GM19351 (cell line): ENCODE data around the gene TGFB2.

Experiments
- ATAC-seq: cut with Tn5 transposase; IDR thresholded peaks from one replicate; pipeline ENCODE4 v1.9.1; 2021; ENCODE audit warnings: mild to moderate bottlenecking, moderate library complexity; ENCODE audit not compliant: unreplicated experiment

TGFB2 gene

DNA sequence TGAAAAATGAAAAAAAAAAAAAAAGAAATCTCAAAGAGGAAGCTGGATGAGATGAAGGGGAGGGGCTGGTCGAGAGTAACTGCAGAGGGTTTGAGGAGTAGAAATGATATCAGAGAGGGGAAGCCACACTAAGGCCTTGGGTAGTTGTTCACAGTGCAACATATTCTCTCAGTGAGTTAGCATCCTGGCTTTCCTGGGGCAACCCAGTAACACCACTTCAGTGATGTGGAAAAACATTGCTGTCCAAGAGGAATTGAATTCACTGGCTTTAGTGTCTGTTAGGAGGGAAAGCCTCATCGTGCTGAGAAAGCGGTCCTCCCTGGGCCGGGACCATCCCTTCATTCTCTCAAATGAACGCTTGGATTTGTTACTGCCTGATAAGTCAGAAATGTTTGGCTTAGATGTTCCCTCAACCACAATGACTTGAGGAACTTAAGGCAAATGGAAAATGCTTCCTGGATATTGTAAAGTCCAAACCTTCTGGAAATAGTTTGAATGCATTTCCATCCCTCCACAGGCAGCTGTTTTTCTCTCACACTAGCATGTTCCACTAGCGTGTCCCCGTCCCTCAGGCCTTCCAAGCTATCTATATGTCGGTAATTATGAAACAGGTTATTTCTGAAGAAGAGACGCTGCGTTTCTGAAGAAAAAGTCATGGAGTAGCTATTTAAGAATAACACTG is 12.2 kb downstream of the TGFB2 start:
- no peak for ATAC-seq

- ATAC-seq: no peak
These were observed 12.7 kb downstream of the TGFB2 start for GRCh38 chr1:218357893-218358232.

DNA sequence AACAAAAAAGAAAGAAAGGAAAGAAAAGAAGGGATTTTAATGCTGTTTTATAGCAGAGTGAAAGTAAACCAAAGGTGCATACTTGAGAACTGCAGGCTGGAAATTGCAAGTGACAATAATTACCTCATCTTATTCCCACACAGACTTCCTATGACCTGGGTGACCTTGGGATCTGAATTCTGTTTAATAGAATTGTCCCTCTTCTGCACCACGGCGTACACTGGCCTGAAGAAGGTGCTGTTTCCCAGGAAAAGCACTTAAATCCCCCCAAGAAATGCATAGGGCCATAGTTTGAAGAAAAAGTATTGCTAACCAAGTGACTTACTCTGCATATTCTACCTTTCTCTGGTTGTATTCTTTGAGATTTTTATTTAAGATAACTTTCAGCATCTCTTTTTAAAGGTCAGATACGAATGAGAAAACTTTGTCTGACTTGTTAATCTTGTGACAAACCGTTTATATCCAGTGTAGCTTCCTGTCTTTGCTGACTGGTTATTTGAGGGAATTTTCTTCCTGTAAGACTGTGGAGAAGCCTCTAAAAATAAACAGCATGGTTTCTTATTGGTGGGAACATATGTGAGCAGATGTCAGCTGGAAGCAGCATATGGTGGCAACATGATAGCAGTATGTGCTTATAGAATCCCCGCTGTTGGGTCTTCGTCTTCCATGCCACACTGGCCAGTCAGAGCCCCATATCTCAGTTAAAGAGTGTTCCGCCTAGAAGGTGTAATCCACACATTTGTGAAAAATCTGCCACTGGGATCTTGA is 16.3 kb downstream of the TGFB2 start:
- no peak for ATAC-seq

GRCh38 chr1:218362418-218363076 is 17.4 kb downstream of the TGFB2 start:
- no peak for ATAC-seq

- ATAC-seq: no peak
These were observed 18.0 kb downstream of the TGFB2 start for GRCh38 chr1:218363141-218363540.

- ATAC-seq: no peak
These were observed 19.0 kb downstream of the TGFB2 start for GRCh38 chr1:218364028-218364710.

GRCh38 chr1:218365226-218365999 is 20.3 kb downstream of the TGFB2 start:
- ATAC-seq: no peak

DNA sequence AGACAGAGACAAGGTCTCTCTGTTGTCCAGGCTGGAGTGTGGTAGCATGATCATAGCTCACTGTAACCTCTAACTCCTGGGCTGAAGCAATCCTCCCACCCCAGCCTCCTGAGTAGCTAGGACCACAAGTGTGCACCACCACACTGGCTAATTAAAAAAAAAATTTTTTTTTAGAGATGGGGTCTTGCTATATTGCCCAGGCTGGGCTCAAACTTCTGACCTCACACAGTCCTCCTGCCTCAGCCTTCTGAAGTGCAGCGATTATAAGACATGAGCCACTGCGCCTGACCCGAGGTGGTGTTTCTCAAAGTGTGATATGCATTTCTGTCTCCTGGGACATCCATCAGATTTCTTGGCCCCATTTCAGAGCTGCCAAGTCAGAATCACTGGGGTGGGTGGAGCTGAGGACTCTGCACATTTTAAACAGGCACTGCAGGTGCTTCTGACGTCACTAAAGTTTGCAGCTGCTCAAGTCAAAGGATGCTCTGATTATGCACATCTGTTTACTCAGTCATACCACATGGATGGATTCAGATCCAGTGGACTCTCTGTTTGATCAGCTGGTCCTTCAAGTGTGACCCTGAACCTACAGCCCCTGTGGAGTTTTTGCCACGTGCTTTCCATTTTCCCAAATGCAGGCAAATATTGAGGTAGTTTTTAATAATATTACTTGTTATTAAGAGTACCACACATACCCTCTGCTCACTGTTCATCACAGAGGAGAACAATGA is 21.4 kb downstream of the TGFB2 start:
- ATAC-seq: no peak

GRCh38 chr1:218367118-218367517 is 22.0 kb downstream of the TGFB2 start:
- no peak for ATAC-seq

GRCh38 chr1:218368686-218369085 is 23.6 kb downstream of the TGFB2 start:
- ATAC-seq: no peak

DNA sequence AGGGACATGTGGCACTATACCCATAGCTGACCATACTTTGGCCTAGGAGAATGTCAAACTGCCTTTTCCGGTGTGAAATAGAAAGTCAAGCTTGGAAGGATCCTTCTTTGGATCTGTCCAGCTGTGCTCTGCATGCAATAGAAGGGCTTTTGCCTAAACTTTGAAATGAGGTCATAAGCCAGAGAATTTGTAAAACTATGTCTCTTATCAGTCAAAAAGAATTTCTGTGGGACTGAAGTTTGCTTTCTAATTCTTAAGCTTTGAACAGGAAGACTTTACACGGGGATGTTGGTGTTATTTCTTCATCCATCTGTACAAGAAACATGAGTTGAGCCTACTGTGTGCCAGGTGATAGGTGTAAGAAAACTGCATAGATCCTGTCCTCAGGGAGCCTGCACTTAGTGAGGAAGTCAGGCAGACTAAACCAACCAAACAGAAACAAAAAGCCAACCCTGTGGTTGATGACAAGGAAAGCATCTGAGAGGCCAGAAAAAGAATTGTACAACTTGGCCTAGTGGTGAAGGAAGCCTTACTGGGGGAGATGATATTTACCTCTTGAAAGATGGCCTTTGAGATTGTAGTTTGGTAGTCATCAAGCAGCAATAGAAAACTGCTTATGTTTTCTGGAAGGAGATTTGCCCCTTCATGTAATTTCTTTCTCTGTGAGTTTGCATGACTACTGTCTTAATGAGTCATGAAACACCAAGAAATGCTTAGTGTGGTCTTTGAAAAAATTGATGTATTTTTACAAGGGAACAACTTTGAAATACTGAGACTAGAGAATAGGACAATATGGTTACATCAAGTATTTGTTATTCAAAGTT is 24.8 kb downstream of the TGFB2 start:
- ATAC-seq: peak; percentile 42

- ATAC-seq: no peak
These were observed 27.0 kb downstream of the TGFB2 start for GRCh38 chr1:218371927-218372672.

GRCh38 chr1:218374401-218375353 is 29.5 kb downstream of the TGFB2 start:
- ATAC-seq: no peak

GRCh38 chr1:218376722-218377121 is 31.6 kb downstream of the TGFB2 start:
- ATAC-seq: peak; percentile 17

DNA sequence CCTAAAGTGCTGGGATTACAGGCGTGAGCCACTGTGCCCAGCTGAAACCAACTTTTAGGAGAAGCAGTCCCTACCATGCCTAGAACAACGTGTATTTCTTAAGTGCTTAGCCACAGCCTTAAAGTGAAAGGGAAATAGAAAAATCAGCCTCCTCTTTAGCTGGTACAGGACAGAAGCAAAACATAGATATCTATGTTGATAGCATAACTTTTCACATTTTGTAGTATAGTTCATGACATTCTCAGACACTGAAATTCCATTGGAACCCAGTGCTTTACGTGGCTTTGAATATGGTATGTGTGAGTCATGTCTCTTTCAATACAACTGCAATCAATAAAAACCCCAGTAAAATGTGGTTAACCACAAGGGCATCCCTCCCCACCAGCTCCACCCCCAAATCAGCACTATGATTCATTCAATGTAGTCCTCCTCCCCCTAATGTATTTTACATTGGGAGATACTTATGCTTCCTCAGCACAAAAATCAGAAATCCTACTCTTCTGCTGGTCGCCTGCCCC is 32.1 kb downstream of the TGFB2 start:
- ATAC-seq: peak; percentile 89

DNA sequence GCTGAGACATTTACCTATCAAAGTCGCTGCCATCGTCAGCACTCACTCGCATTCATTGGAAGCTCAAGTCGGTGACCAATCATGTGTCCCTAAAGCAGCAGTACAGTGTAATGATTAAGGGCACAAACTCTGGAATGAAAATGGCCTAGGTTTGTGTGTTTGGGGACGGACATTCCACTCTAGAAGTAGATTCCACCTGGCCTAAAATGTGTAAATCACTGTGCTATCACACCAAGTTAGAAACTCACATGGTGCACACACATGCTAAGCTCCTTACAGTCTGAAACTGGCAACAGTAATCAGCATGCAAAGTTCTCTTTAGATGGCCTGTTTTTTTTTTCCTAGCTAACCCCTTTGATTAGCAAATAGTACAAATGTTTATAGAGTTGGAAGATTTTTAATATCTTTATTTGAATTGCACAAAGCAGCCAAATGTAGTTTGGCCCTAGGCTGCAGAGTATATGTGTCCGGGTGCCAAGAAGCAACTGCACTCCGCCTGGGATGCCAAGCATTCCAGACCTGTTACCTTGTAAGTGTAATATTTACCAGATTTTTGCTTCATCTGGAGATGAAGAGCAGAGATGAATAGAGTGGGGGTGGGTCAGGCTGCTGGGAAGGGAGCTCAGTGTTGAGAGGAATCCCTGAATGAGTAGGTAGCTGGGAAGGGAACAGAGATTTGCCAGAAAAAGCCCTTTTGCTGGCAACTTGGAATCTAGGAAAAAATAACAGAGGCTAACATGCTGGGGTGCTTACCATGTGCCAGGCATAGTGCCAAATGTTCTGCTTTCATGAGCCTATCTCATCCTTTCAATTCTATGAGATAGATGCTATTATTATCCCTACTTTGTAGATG is 35.2 kb downstream of the TGFB2 start:
- ATAC-seq: no peak
